Islet precursor cell (in vitro differentiated cells): ENCODE measurements around the gene BLACAT1.
A peak's percentile ranks its signal among the peaks of the same experiment; 100 is the strongest.
"Not testable (repeated sequence)": the region's sequence is repeated elsewhere in the genome, so short reads cannot be mapped to it uniquely, and the experiment has no call there.

Experiments used
- DNase-seq: peaks from one replicate; pipeline ENCODE4 v3.0.0-alpha.2; 2018

Gene BLACAT1

GRCh38 chr1:205483372-205483771 is 27.5 kb upstream of the BLACAT1 start:
- DNase-seq = no peak

GRCh38 chr1:205482587-205482986 is 26.7 kb upstream of the BLACAT1 start:
- not testable (repeated sequence) for DNase-seq

GRCh38 chr1:205481629-205482151 is 25.8 kb upstream of the BLACAT1 start:
- no peak for DNase-seq

- no peak for DNase-seq
Measured at GRCh38 chr1:205481218-205481617, 25.4 kb upstream of the BLACAT1 start.

GRCh38 chr1:205480349-205480985 is 24.6 kb upstream of the BLACAT1 start:
- no peak for DNase-seq

- DNase-seq = not testable (repeated sequence)
Measured at GRCh38 chr1:205478985-205479384, 23.1 kb upstream of the BLACAT1 start.

- no peak for DNase-seq
Measured at GRCh38 chr1:205477759-205478247, 22.0 kb upstream of the BLACAT1 start.

- no peak for DNase-seq
Measured at GRCh38 chr1:205477121-205477758, 21.4 kb upstream of the BLACAT1 start.

GRCh38 chr1:205476648-205477047 is 20.8 kb upstream of the BLACAT1 start:
- no peak for DNase-seq

- no peak for DNase-seq
Measured at GRCh38 chr1:205475855-205476254, 20.0 kb upstream of the BLACAT1 start.

GRCh38 chr1:205474571-205474970 is 18.7 kb upstream of the BLACAT1 start:
- DNase-seq = no peak

GRCh38 chr1:205473966-205474365 is 18.1 kb upstream of the BLACAT1 start:
- no peak for DNase-seq

GRCh38 chr1:205473475-205473874 is 17.6 kb upstream of the BLACAT1 start:
- DNase-seq = no peak

- DNase-seq = no peak
Measured at GRCh38 chr1:205472737-205473441, 17.0 kb upstream of the BLACAT1 start.

- DNase-seq = no peak
Measured at GRCh38 chr1:205470131-205470530, 14.3 kb upstream of the BLACAT1 start.

GRCh38 chr1:205466595-205467220 is 10.9 kb upstream of the BLACAT1 start:
- DNase-seq = no peak

GRCh38 chr1:205465392-205465791 is 9.5 kb upstream of the BLACAT1 start:
- DNase-seq = no peak

- peak; percentile 90 for DNase-seq
Measured at GRCh38 chr1:205458777-205459566, 3.1 kb upstream of the BLACAT1 start.

GRCh38 chr1:205456868-205457745 is 1.3 kb upstream of the BLACAT1 start:
- peak; percentile 84 for DNase-seq

GRCh38 chr1:205456383-205456867 is 580 bp upstream of the BLACAT1 start:
- DNase-seq = peak; percentile 69

GRCh38 chr1:205454903-205455335 is 926 bp downstream of the BLACAT1 start:
- peak; percentile 85 for DNase-seq
